Ishikawa (cell line): Measurements from ENCODE around the gene HOXC6.

Experiments
- CEBPB ChIP-seq: IDR thresholded peaks from 2 replicates; pipeline ENCODE4 v1.6.1; 2012
- CREB1 ChIP-seq: IDR thresholded peaks from 2 replicates; pipeline ENCODE4 v1.6.1; 2012; ENCODE audit warnings: low read depth
- EGR1 ChIP-seq: IDR thresholded peaks from 2 replicates; pipeline ENCODE4 v1.6.1; 2012
- EP300 ChIP-seq: IDR thresholded peaks from 2 replicates; pipeline ENCODE4 v1.6.1; 2012; ENCODE audit warnings: borderline replicate concordance
- FOXM1 ChIP-seq: IDR thresholded peaks from 2 replicates; pipeline ENCODE4 v1.6.1; 2012; ENCODE audit warnings: low read depth, borderline replicate concordance
- NFIC ChIP-seq: IDR thresholded peaks from 2 replicates; pipeline ENCODE4 v1.6.1; 2012
- RAD21 ChIP-seq: IDR thresholded peaks from 2 replicates; pipeline ENCODE4 v1.6.1; 2012; ENCODE audit warnings: low read depth
- TAF1 ChIP-seq: IDR thresholded peaks from 2 replicates; pipeline ENCODE4 v1.6.1; 2012; ENCODE audit warnings: low read depth, mild to moderate bottlenecking
- TCF12 ChIP-seq: IDR thresholded peaks from 2 replicates; pipeline ENCODE4 v1.6.1; 2012; ENCODE audit warnings: low read depth
- TEAD4 ChIP-seq: IDR thresholded peaks from 2 replicates; pipeline ENCODE4 v1.6.1; 2012
- YY1 ChIP-seq: IDR thresholded peaks from 2 replicates; pipeline ENCODE4 v1.6.1; 2012; ENCODE audit warnings: low read depth
- ZBTB7A ChIP-seq: IDR thresholded peaks from 2 replicates; pipeline ENCODE4 v1.6.1; 2012; ENCODE audit warnings: low read depth
- TF ChIP-seq, protein P1 (sequence below): IDR thresholded peaks from 2 replicates; pipeline ENCODE4 v1.6.1; 2012
- TF ChIP-seq, protein P2 (sequence below): IDR thresholded peaks from 2 replicates; pipeline ENCODE4 v1.6.1; 2012
- TF ChIP-seq, protein P3 (sequence below): IDR thresholded peaks from 2 replicates; pipeline ENCODE4 v1.6.1; 2012; ENCODE audit warnings: low read depth, mild to moderate bottlenecking

The HOXC6 gene

DNA sequence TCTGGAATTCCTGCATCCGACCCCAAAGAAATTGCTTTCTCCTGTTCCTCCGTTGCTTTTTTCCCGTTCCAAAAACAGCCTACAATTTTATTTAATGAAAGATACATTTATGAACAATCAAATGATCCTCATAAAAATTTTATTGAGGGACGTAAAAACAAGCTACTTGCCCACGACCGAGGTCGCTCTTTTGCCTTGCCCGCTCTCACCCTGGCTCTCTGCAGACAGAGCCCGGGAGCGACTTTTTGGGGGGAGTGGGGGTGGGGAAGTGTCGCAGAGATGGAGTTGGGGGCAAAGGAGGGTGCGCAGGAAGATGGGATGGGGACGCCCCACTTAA is 29.4 kb upstream of the HOXC6 start:
- TF ChIP-seq, protein P1, sequence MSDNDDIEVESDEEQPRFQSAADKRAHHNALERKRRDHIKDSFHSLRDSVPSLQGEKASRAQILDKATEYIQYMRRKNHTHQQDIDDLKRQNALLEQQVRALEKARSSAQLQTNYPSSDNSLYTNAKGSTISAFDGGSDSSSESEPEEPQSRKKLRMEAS = no peak
- TF ChIP-seq, protein P2, sequence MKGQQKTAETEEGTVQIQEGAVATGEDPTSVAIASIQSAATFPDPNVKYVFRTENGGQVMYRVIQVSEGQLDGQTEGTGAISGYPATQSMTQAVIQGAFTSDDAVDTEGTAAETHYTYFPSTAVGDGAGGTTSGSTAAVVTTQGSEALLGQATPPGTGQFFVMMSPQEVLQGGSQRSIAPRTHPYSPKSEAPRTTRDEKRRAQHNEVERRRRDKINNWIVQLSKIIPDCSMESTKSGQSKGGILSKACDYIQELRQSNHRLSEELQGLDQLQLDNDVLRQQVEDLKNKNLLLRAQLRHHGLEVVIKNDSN = no peak
- TF ChIP-seq EGR1 (no peak), NFIC (no peak), RAD21 (no peak), EP300 (no peak), TAF1 (no peak), ZBTB7A (no peak)
- TF ChIP-seq, protein P3, sequence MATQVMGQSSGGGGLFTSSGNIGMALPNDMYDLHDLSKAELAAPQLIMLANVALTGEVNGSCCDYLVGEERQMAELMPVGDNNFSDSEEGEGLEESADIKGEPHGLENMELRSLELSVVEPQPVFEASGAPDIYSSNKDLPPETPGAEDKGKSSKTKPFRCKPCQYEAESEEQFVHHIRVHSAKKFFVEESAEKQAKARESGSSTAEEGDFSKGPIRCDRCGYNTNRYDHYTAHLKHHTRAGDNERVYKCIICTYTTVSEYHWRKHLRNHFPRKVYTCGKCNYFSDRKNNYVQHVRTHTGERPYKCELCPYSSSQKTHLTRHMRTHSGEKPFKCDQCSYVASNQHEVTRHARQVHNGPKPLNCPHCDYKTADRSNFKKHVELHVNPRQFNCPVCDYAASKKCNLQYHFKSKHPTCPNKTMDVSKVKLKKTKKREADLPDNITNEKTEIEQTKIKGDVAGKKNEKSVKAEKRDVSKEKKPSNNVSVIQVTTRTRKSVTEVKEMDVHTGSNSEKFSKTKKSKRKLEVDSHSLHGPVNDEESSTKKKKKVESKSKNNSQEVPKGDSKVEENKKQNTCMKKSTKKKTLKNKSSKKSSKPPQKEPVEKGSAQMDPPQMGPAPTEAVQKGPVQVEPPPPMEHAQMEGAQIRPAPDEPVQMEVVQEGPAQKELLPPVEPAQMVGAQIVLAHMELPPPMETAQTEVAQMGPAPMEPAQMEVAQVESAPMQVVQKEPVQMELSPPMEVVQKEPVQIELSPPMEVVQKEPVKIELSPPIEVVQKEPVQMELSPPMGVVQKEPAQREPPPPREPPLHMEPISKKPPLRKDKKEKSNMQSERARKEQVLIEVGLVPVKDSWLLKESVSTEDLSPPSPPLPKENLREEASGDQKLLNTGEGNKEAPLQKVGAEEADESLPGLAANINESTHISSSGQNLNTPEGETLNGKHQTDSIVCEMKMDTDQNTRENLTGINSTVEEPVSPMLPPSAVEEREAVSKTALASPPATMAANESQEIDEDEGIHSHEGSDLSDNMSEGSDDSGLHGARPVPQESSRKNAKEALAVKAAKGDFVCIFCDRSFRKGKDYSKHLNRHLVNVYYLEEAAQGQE = no peak

DNA sequence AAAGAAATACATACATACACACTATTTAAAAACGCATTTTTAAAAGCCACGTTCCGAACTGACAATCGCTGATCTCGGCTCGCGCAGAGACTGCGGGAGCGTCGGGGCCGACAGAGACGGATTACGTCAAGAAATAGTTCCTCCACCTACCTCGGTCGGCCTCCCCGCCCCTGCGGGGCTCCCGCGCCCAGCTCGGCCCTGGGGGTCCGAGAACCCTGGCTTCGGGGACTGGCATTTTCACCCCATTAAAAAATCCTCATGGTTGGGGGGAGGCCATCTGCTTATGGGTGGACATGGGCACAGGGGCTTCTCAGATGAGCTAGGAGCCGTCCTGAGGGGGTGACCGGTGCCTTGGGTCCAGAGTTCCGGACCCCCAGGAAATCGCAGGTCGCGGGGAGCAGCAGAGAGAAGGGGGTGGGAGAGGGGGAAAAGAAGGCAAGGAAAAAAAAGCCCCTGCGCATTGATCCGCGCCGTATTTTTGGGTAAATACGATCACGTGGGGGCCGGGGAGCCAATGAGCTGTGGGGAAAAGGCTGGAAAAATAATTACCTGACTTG is 28.6 kb upstream of the HOXC6 start:
- TF ChIP-seq ZBTB7A (no peak), RAD21 (no peak), FOXM1 (no peak), CEBPB (no peak), CREB1 (no peak), YY1 (no peak), EGR1 (no peak), TCF12 (0 out of 2 replicates have a peak, but pooled peaks have one; percentile 5), TEAD4 (no peak), NFIC (no peak), EP300 (no peak), TAF1 (no peak)
- TF ChIP-seq, protein P3 = no peak
- TF ChIP-seq, protein P2 = peak; percentile 95
- TF ChIP-seq, protein P1 = no peak

DNA sequence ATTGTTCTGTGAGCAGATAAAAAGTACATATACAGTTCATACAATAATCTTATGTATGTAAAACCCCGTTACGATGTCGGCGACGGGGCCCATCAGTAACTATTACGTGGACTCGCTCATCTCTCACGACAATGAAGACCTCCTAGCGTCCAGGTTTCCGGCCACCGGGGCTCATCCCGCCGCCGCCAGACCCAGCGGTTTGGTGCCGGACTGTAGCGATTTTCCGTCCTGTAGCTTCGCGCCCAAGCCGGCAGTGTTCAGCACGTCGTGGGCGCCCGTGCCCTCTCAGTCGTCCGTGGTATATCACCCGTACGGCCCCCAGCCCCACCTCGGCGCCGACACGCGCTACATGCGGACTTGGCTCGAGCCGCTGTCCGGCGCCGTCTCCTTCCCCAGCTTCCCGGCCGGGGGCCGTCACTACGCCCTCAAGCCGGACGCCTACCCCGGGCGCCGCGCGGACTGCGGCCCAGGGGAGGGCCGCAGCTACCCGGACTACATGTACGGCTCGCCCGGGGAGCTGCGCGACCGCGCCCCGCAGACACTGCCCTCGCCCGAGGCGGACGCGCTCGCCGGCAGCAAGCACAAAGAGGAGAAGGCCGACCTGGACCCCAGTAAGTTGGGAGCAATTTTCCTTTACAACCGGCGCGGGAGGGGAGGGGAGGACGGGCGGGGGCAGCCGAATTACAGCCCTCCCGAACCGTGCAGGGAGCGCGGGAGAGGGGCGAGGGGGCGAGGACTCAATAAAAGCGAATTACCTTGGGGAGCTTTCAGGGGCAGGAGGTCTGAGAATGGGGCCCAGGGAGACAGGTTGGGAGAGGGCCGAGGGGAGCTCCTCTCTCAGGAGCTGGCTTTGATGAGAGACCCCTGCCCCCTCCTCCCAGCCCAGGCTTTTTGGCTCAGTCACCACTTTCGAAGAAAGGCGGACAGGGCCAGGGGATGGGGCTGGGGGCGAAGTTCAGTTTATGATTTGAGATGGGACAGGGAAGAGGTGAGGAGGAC is 27.8 kb upstream of the HOXC6 start, which contains the start of gene HOXC9:
HOXC9 (plus strand) TSS at position 46 of the 999 bp plus-strand sequence; CDS start at position 74, 28 bp downstream.
- TF ChIP-seq CEBPB = no peak
- TF ChIP-seq YY1 = 0 out of 2 replicates have a peak, but pooled peaks have one; percentile 15
- TF ChIP-seq TEAD4 = no peak
- TF ChIP-seq TAF1 = peak; percentile 21; the same call in 1 of the 2 replicates
- TF ChIP-seq, protein P1 = peak; percentile 74
- 0 out of 2 replicates have a peak, but pooled peaks have one; percentile 8 for TF ChIP-seq TCF12

DNA sequence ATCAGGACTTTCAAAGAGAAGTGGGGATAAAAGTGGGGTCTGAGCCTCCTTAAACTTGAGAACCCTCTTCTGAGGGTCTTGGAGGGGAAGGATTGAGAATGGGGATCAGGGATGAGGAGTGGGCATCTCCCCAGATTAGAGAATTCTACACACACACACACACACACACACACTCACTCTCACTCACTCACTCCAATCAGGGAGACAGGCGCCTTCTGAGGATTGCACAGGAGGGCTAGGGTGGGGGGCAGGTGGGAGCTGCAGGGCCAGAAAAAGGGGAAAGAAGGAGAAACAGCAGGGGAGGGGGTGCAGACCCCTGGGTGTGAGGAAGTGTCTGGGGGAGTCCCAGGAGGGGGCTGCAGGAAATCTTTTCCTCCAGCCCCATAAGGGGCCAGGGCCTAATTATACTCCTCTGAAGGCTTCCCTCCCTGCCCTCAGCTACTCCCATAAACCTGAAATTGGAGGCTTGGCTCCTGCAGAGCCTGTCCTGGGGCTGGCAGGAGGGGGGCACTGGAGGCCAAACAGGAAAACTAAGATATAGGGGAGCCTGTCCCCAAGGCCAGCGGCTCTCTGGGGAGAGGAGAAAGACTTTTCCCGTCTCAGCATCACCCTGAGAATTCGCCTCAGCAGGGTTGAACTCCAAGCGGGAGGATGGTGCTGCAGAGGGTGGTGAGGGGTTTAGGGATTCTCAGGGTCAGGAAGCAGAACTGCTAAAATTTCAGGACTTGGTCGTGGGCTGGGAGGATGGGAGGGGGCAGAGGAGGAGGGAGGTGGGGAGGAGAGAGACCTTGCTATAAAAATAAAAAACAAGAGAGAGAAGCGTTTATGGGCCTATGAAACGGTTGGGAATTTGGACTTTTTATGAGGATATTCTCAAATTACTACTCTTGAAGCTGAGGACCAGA is 26.7 kb upstream of the HOXC6 start:
- TF ChIP-seq ZBTB7A (no peak), TCF12 (no peak), CEBPB (no peak), EP300 (no peak), EGR1 (no peak), RAD21 (no peak), FOXM1 (no peak), TEAD4 (no peak), TAF1 (no peak), CREB1 (no peak), YY1 (no peak)
- TF ChIP-seq, protein P3 = no peak
- TF ChIP-seq, protein P2 = no peak
